Measurements from ENCODE around the gene ACO1. TPM values are rescaled to one million over a fixed set of nuclear protein-coding genes. Genes with fewer than 3 reads are reported as not detected.

Gene ACO1
- polyA plus RNA-seq (23.9 to 30.8 TPM (median 29.2 TPM) in 3 replicates), polyA minus RNA-seq (18.2 to 38.8 TPM (median 35.4 TPM) in 3 replicates)
- 3.3 TPM for polyA plus RNA-seq (2011; ENCODE audit: low read depth)
- 22.7 and 31.3 TPM in 2 replicates for polyA plus RNA-seq (2011; cell fraction: cytosol; rRNA removed)
- polyA plus RNA-seq (2011; cell fraction: nucleus; rRNA removed), result 24.3 and 26.9 TPM in 2 replicates
- 6.6 and 20.8 TPM in 2 replicates for polyA plus RNA-seq (2012; ENCODE audit: low replicate concordance)
- 17.1 TPM for polyA minus RNA-seq (2011; cell fraction: cytosol; rRNA and poly(A)+ RNA removed)
- 14.8 and 25.1 TPM in 2 replicates for polyA minus RNA-seq (2011; cell fraction: nucleus; rRNA and poly(A)+ RNA removed)

GRCh38 chr9:32384364-32385151 lies at the start of gene ACO1:
TSS of gene ACO1 (plus strand) at chr9:32384643. CDS start at chr9:32405507, 20,864 bp downstream.
- peak within 1 kb of the TSS; percentile 65 for H3K27ac ChIP-seq (ENCODE audit: control insufficient read depth, insufficient read depth, low read length)
- H3K9me3 ChIP-seq (ENCODE audit: control insufficient read depth, low read depth, low read length), result no peaks in the 10 kb centered on the region
- TF ChIP-seq EZH2 (IDR thresholded peaks at IDR 0.05; ENCODE audit: low read length), result no peak
- TF ChIP-seq CTCF (optimal IDR thresholded peaks at IDR 0.05 in 1 of 3, IDR thresholded peaks at IDR 0.05 in 1 of 3, conservative IDR thresholded peaks at IDR 0.05 in 1 of 3; ENCODE audit: extremely low read depth in 1 of 3, insufficient read depth in 2 of 3, low read length in 3 of 3), result peak in 1 of 3 experiments; percentile 40
- no peaks in the 10 kb centered on the region for H3K9me1 ChIP-seq (ENCODE audit: control insufficient read depth, extremely low read depth, insufficient read depth, low read length)
- H3K4me1 ChIP-seq (ENCODE audit: control insufficient read depth, extremely low read depth, insufficient read depth, low read length), result peaks cover 7% of the 10 kb centered on the region
- peaks cover 8% of the 10 kb centered on the region for H3K79me2 ChIP-seq (ENCODE audit: control insufficient read depth, insufficient read depth, low read length)
- dilution Hi-C loops (cut with MboI; ENCODE audit: extremely low pct_ligation_motif_present, low sequenced_read_pairs), result no loop called here
- FAIRE-seq (no peak), DNase-seq (ENCODE audit: low read depth, low spot score) (peak; percentile 2)
- peak within 1 kb of the TSS; percentile 88 for H3K9ac ChIP-seq (ENCODE audit: control insufficient read depth, extremely low read depth, insufficient read depth, low read length)
- peak within 1 kb of the TSS; percentile 99 for H2AFZ ChIP-seq (ENCODE audit: control insufficient read depth, low read length)
- peak within 1 kb of the TSS; percentile 73 for H3K4me2 ChIP-seq (ENCODE audit: control insufficient read depth, extremely low read depth, insufficient read depth, low read depth, low read length)
- peaks cover 9% of the 10 kb centered on the region for H3K27me3 ChIP-seq (ENCODE audit: control insufficient read depth, extremely low read depth, insufficient read depth, low read length)
- H4K20me1 ChIP-seq (ENCODE audit: control insufficient read depth, extremely low read depth, insufficient read depth, low read length), result no peaks in the 10 kb centered on the region
- peak within 1 kb of the TSS; percentile 71 to 85 (median 83) for H3K4me3 ChIP-seq (ENCODE audit: control insufficient read depth in 2 of 3, extremely low read depth in 1 of 3, insufficient read depth in 2 of 3, low read depth in 1 of 3, low read length in 3 of 3)
- no peaks in the 10 kb centered on the region for H3K36me3 ChIP-seq (ENCODE audit: control insufficient read depth in 2 of 2, extremely low read depth in 1 of 2, insufficient read depth in 2 of 2, low read length in 2 of 2)

- Histone ChIP-seq H3K79me2 (ENCODE audit: control insufficient read depth, insufficient read depth, low read length) (no peaks in the 10 kb centered on the region), H4K20me1 (ENCODE audit: control insufficient read depth, extremely low read depth, insufficient read depth, low read length) (no peaks in the 10 kb centered on the region), H3K9me3 (ENCODE audit: control insufficient read depth, low read depth, low read length) (no peaks in the 10 kb centered on the region), H3K4me2 (ENCODE audit: control insufficient read depth, extremely low read depth, insufficient read depth, low read depth, low read length) (no peak overlapping the region), H3K27me3 (ENCODE audit: control insufficient read depth, extremely low read depth, insufficient read depth, low read length) (no peaks in the 10 kb centered on the region), H2AFZ (ENCODE audit: control insufficient read depth, low read length) (no peak overlapping the region), H3K4me1 (ENCODE audit: control insufficient read depth, extremely low read depth, insufficient read depth, low read length) (no peaks in the 10 kb centered on the region), H3K27ac (ENCODE audit: control insufficient read depth, insufficient read depth, low read length) (no peak overlapping the region), H3K9me1 (ENCODE audit: control insufficient read depth, extremely low read depth, insufficient read depth, low read length) (no peaks in the 10 kb centered on the region), H3K36me3 (ENCODE audit: control insufficient read depth in 2 of 2, extremely low read depth in 1 of 2, insufficient read depth in 2 of 2, low read length in 2 of 2) (no peaks in the 10 kb centered on the region), H3K4me3 (ENCODE audit: control insufficient read depth in 2 of 3, extremely low read depth in 1 of 3, insufficient read depth in 2 of 3, low read depth in 1 of 3, low read length in 3 of 3) (no peak overlapping the region), H3K9ac (ENCODE audit: control insufficient read depth, extremely low read depth, insufficient read depth, low read length) (no peak overlapping the region)
- TF ChIP-seq EZH2 (IDR thresholded peaks at IDR 0.05; ENCODE audit: low read length) (no peak), CTCF (optimal IDR thresholded peaks at IDR 0.05 in 1 of 3, IDR thresholded peaks at IDR 0.05 in 1 of 3, conservative IDR thresholded peaks at IDR 0.05 in 1 of 3; ENCODE audit: extremely low read depth in 1 of 3, insufficient read depth in 2 of 3, low read length in 3 of 3) (no peak)
- no peak for DNase-seq (ENCODE audit: low read depth, low spot score)
- dilution Hi-C loops (cut with MboI; ENCODE audit: extremely low pct_ligation_motif_present, low sequenced_read_pairs), result no loop called here
- no peak for FAIRE-seq
Measured at GRCh38 chr9:32334916-32335895, 49.2 kb upstream of the ACO1 start.

Data from keratinocyte (primary cell).